Renal pelvis (tissue), 4 donors: Measurements from ENCODE around the gene SORCS1. TPM values are rescaled to one million over a fixed set of nuclear protein-coding genes. Genes with fewer than 3 reads are reported as not detected.

ENCODE experiments used
- DNase-seq: peaks from one replicate; pipeline ENCODE4 v3.0.0-alpha.2; 2013
- polyA plus RNA-seq, 3 donors: library from polyadenylated mRNA; unstranded; fragments of 120-200 nt; gene quantifications; one replicate each; pipeline ENCODE4 v1.2.1, GENCODE V29; 2013; ENCODE audit not compliant: insufficient read length in 3 of 3

Gene SORCS1
- polyA plus RNA-seq, 3 donors, result 9.9 to 17.5 (median 14.5) TPM

DNA sequence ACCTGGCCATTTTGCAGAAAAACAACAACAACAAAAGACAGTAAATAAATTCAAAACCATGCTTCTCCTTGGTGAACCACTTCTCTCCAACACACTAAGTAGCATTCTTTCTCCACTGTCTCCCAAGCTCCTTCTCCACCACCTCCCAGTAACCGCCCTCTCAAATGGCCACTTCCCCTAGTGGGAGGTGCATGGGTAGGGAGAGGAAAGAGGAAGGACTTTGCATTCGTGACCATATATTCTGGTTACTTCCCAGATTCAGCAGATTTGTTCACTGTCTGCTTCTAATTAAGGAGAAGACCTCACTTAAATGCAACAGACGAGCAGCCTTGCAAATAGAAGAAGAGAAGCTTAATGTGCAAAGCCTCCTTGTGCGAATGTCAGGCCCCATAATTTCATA lies 166.8 kb downstream of the SORCS1 start:
- no peak for DNase-seq

DNA sequence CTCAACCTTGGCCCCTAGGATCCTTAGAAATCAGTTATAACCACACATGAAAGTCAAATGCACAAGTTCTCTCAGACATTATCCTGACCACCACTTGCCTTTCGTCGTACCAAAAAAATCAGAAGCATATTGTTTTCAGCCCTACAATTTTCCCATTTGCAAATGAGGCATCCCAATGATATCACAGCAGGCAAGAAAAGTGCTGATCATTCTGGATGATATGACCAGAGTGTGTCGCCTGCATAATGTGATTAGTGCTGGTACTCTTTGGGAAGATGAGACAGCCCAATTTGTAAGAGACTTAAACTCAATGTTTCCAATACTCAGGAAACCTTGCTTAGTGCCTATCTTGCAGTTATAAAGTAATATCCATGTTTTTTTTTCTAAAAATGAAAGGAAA lies 168.0 kb downstream of the SORCS1 start:
- DNase-seq, result no peak

DNA sequence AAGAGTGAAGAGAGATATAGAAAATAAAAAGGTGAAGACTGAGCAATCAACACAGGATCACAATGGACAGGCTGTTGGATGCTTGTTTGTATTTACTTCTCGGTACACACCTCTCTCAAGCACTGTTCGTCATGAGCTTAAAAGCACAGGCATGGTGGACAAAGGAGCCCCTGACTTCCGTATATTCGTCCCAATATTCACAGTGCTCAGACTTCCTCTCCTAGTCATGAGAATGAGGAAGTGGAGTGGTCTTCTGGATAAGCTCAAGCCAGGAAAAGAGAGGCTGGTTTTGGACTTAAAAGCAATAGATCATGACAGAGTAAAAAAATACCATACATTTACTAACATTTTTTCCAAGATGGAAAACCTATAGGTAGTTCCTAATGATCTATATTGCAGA lies 172.5 kb downstream of the SORCS1 start:
- no peak for DNase-seq

DNA sequence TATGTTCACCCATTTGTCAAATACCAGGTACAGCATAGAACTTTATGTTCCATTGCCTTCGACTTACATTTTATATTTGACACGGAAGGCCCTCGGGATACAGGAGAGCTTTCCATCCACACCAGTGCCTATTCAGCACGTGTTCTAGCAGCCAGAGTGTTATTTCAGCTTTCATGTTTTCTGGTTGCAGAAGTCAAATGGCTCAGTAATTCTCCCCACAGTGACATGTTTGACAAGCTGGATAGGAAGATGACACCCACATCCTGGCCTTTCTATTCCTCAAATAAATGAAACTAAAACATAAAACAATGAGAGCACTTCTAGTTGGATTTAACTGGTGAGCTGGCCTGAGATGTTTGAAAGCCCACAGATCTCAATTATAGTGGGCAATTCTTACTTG lies 173.4 kb downstream of the SORCS1 start:
- DNase-seq, result no peak

DNA sequence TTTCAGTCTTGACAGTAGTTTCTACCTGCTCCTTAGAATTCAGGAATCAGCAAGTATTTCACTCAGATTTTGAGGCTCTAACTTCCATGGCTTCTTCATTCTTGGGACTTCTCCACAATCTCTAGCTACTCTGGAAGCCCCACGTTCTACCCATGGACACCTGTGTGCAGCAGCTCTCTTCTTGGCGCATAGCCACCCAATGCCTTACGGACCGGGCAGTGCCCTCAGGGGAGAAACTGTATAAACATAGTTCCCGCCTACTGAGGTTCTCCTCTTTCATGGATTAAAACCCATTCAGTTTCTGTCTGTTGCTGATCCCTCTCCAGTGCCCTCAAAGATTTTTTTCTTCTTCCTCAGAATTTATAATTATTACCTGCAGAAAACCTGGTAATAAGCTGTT lies 177.1 kb downstream of the SORCS1 start:
- DNase-seq, result no peak

DNA sequence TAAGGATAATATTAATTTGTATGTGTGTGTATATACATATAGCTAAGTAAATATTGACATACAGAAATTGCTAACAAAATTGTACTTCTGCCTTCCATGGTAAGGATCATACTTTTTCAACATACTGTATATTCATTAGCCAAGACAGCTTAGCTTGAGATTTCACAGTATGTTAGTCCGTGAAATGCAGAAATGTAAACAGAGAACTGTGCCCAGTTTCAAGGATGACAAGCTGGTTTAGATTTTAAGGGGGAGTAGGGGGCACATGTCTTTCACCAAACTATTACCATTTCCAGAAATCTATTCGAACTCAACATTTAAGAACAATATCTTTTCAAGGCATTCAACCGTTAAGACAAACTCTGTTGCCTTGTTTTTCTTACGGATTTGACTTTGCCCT lies 182.2 kb downstream of the SORCS1 start:
- no peak for DNase-seq

DNA sequence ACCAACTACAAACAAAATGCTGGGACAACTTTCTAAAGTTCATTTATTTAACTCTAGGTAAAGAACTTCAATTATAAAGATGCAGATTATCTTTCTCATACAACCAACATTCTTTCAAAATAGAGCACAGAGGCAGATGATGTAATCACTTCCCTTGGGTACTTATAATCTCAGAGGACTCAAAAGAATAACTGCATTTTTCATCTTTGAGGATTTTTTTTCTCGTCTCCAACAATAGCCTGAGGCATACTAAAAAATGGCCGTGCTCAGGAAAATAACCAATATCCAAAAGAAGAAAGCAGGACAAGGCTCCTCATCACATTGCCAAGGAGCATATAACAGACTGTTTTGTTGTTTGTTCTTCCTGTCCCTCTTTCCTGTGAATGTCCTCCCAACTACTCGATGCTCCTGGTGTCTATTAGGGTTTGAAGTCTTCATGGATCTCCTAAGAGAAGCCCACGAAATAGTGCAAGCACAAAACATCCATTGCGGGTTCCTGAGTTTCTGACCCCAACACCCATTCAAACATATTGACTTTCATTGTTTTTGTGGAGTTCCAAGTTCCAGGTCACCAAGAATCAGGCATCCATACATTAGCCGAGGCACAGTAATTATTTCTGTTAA lies 182.9 kb downstream of the SORCS1 start:
- no peak for DNase-seq

DNA sequence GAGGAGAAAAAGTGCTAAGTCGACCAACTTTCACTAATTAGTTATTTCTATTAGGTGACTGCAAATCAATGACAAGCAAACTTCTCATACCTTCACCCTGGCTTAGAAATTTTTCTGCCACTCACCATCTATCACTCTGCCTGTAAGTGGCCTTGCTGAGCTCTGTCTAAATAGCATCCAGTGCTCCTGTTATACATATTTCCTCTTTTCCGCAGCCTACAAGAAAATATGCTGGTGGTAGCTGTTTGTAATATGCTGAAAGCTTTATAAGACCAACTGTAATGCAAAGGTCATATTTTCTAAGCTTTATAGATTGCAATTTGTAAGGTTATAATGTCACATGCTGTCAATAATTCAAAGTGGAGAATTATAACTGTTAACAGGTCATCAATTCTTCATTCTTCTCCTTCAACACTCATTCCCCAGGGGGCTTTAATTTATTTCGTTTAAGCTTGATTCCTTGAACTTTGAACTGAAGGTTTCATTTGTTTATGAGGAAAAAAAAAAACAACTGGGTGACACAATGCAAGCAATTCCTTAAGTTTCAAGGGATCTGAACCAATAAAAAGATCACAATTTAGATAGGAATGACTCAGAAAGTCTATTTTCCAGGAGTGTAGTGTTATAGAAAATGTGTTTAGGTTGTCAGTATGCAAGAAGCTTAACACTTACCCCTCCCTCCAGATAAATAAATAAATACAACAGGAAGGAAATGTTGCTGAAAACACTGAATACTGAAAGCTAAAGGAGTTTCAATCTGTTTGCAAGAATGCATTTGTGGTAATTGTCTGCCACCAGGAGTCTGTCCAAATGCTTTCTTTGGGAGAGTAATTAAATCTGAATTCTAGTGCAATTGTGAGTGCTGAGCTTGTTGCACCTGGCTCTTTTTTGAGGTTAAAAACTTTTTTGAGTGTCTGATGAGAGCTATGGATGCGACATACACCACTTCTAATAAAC lies 183.7 kb downstream of the SORCS1 start:
- DNase-seq, result no peak

DNA sequence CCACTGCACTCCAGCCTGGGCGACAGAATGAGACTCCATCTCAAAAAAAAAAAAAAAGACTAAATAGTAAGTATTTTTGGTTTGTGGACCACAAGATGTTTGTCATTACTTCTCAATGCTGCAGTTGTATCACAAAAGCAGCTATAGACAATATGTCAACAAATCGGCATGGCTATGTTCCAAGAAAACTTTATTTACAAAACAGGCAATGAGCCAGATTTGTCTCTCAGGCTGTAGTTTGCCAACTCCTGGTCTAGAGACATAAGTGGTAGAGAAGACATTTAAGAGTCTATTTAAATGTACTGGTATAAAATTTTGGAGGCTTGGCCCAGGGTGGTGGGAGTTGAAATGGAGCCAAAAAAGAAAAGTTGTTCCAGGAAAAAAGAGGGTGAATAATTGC lies 185.8 kb downstream of the SORCS1 start:
- DNase-seq, result no peak

DNA sequence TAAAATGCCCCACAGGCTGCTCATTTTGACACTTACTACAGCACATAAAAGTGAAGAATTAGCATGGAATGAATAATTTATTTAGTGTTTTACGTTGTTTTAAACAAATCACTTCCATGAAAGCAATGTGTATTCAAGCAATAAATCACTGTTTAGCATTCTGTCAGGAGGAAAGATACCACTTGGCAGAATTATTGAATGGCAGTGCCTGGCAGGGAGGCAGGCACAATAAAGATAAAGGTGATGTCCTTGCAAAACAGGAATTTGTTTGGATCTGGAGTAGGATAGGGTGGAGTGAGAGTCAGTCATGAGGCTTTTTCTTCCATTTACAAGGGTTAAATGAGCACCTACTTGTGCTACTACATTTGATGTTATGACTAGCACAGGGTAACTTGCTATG lies 190.8 kb downstream of the SORCS1 start:
- no peak for DNase-seq

DNA sequence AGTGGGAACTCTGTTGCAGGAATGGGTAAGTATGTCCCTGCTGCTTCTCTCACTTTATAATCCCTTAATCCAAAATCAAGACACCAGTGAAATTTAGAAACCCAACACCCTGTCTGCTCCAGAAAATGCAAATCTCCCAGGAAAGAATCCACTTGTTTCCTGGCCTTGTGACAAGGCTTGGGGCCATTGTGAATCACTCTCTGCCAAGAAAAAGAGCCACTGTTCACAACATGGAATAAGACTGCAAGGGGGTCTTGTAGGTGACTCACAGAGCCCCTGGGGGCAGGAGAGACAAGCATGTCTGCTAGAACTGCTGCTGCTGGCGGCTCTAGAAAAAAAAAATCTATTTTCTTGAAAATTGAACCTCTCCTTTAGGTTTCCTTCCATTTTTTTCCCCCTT lies 191.2 kb downstream of the SORCS1 start:
- DNase-seq, result no peak

DNA sequence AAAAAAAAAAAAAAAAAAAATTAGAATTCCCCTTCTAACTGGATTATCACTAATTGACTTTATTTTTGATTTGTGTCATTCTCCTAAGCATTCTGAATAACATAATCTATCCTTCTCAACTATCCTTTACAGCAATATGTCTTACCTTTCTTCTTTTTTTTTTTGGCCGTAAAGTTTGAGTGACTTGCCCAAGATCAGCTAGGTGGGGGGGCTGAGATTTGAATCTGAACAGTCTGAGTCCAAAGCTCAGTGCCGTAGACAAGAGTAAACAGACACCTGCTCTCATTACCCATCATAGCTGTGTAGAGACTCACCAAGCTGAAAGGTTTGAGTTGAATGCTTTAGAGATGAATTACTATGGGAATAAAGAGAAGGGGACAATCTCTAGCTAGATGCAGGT lies 192.1 kb downstream of the SORCS1 start:
- no peak for DNase-seq

DNA sequence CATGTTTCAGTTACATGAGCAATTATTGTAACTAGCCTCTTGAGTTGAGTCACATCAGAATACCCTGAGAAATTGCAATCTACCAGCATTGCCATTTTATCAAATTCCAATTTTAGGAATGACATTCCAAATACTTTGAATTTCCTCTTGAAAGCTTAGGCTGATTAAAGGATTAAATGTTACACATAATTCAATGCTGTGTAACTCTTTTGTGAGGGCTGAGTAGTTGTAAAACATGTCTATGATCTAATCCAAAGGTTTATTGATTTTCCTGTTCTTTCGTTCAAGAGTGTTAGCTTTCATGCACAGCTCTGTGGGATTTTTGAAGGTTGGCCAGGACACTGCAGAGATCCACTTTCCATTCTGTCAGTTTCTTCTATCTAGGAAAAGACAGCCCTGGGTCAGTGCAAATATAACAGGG lies 193.1 kb downstream of the SORCS1 start:
- no peak for DNase-seq

DNA sequence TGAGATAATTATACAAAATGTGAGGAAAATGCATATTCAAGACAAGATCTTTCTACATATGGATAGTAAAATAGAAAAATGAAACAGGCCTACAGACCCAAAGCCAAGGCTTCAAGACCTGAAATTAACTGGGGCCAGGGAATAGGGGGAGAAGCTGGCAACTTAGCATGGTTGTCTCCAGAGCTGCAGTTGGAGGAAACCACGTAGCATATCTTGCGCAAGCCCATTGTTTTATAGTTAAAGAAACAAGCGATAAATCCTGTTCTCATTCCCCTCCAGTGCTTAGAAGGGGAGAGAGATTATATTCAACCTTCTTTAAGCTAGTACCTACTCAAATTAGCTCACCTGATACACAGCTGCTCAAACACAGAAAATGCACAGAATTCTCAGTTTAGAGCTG lies 197.1 kb downstream of the SORCS1 start:
- DNase-seq, result no peak

DNA sequence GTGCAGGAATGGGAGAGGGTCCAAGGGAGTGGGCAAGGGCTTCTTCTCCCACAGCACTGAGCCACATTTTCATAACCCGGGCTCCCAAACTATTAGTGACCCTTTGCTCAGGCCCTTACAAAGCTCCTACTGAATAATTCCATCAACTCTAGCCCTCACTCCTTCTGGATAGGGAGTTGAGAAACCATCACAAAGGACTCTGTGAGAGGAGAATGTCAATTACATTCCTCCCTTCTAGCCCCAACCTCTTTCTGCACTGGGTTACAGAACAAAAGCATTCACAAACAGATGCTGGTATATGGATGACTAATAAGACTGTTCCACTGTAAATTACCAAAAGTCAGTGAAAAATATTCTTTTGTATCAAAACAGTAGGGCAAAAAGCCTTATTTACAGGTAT lies 203.7 kb downstream of the SORCS1 start:
- no peak for DNase-seq

DNA sequence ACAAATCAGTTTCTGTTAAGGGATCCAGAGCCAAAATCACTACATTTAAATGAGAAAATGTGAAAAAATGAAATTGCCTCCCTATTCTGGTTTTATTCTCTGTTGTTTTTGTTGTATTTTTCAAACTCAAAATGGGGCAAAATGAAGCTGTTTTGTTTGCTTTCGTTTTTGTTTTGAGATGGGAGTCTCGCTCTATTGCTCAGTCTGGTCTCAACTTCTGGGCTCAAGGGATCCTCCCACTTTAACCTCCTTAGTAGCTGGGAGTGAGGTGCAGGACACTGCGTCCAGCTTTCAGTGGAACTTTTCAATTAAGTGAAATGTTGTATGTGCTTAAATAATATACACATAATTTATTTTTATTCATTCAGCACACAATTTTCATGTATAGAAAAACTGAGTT lies 205.0 kb downstream of the SORCS1 start:
- no peak for DNase-seq

DNA sequence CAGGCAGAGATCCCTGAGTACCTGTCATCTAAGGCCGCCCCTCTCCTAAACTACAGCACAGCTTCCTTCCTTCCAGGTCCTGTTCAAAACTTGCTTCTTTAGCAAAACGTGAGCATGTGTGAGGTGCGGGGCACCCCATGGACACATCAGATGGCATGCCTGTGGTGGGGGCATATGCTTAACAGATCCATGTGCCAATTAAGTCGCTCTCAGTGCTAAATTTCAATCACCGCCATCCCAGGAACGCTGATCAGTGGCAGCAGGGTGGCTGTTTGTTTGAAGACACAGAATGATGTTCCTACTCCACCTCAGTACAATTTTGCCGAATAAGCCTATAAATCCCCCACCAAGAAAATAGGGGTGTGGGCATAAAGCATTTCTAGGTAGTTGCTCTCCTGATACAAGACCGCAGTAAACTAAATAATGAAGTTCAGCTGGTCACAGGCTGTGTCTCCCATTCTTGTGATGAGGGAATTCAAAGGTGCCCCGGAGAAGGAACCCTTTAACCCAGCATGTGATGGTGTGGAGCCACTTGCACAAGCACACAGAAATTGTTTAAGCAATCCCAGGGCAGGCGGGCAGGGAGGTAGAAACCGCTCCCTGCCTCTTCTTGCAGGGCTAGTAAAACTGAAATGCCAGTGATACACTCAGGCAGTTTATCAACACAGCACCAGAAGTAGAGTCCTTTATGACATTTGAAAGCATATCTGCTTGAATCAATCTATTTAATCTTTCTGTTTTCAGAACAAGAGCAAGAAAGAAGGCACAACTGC lies 205.7 kb downstream of the SORCS1 start:
- DNase-seq, result no peak

DNA sequence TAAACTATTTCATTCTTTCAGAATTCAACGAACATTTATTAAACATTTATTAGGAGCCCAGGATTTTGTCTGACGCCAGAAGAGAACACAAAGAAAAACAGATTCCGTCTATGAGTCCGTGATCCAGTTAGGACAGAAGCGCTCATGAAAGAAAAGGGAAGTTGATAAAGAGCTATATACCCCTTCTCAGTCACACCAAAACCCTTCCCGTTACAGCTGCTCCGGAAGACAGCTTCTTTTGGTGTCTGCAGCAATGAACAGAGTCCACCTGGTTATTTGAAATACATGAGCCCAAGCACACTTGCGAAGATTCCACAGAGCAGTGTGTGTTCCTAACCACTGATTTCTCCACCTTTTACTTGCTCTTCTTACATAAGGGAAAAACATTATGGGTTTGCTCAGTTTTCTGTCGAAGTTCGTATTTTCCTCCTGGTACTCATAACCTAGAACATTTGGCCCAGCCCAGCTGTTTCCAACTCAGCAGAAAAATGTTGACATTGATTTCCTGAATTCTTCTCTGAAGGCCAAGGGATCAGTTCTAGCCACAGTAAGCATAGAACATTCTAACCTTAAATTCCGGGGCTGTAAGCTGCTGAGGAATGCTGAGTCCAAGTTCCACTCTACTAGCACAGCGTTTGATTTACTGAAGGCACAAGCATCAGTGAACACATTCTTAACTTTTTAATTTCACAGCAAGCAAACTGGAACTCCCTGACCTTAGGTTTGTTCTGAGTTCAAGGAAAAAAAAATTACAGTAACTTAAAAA lies 206.5 kb downstream of the SORCS1 start:
- no peak for DNase-seq

DNA sequence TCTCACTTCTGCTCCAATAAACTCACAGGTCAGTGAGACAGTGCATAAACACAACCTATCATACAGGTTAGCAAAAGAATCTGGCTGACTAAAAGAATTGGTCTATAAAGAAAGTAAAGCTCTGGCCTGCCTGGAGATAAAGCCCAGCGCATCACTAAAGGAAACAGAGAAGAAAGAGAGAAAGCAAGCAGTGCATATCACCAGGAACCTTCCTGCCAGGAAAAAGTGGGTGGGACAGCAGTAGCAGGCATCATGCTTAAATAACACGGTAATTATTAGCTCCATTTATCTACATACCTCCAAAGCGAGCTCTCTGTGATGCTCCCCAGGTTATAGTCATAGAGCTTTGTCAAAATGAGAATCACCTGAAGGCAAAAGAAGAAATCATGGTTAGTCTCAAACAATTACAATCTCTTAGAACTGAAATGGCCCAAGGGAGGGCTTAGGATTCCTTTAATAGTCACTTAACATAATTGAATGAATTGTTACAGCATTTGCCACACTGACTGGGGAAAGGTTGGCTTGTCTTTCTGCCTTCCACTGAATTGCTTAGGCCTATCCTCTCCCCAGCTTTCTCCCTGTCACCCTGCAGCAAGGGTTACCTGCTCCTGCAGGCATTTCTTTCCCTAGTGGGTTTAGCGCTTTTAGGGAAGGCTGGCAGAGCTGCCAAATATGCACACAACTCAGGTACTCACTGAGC lies 208.1 kb downstream of the SORCS1 start:
- DNase-seq, result no peak

DNA sequence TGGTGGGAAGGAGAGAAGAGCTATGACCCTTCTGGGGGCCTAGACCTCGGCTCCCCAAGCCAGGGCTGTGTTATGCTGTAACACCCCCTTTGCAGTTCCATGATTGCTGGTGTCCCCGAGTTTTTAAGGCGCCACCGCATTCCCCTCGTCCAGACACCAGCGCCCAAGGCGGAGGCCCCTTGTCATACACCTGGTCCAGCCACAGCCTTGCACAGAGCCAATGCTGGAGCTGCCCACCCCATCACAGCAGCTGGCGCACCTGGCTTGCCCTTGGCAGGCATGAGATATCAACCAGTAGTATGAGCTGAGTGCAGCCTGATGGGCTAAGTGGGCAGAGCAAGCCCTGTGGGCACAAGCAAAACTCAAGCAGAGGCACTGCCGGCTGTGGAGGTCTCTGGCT lies 209.4 kb downstream of the SORCS1 start:
- DNase-seq, result no peak

DNA sequence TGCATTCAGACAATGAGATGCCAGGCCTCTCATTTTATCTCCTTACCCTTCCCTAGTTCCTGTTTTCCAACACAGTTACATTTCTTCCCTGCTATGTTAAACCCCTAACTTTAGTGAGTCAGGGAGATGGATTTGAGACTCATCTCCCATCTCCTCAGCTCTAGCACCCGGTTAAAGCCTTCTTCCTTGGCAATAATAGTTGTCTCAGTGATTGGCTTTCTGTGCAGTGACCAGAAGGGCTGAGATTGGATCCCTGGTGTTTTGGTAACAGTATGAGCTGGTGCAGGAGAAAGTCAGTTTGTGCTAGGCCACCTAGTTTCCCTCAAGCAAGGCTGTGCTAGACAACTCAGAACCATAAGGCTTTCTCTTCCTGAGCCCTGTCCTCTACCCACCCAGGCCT lies 212.5 kb downstream of the SORCS1 start:
- DNase-seq, result no peak
